Measurements from ENCODE around the gene LMBRD2.

Gene LMBRD2

DNA sequence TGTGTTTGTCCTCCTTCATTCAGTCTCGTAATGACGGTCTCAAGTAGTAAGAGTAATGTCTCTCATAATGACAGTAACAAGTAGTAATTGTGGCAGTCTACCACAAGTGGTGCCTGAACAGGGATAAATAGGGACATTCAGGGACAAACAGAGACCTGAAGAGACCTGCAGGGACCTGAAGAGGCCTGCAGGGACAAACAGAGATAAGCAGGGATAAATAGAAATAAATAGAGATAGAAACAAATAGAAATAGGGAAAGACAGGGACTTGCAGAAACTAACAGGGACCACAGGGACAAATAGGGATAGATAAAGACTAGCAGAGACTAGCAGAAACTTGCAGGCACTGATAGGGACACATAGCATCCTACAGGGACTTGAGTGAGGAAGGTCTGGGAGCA lies 92.9 kb downstream of the LMBRD2 start:
- Histone ChIP-seq H3K36me3 (ENCODE audit: insufficient read depth, low read length) (no peaks in the 10 kb centered on the region; the same call in 1 of the 2 replicates), H3K9ac (ENCODE audit: low read depth, low read length) (no peak overlapping the region), H3K4me1 (ENCODE audit: insufficient read depth, low read length) (no peaks in the 10 kb centered on the region), H3K9me3 (ENCODE audit: control insufficient read depth, insufficient read depth, low read length) (no peaks in the 10 kb centered on the region)

DNA sequence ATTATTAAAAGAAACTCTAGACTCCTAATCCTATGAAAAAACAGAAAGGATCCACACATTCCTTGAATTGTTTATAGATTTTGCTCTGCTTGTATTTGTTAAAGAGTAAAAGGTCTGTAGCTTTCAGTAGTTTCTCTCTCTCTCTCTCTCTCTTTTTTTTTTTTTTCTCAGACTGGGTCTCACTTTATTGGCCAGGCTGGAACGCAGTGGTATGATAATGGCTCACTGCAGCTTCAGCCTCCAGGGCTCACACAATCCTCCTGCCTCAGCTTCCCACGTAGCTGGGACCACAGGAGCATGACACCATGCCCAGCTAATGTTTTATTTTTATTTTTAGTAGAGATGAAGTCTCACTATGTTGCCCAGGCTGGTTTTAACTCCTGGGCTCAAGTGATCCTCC lies 94.3 kb downstream of the LMBRD2 start:
- no peaks in the 10 kb centered on the region for H3K9me3 ChIP-seq (ENCODE audit: control insufficient read depth, insufficient read depth, low read length)
- H3K4me1 ChIP-seq (ENCODE audit: insufficient read depth, low read length): no peaks in the 10 kb centered on the region
- H3K36me3 ChIP-seq (ENCODE audit: insufficient read depth, low read length): no peaks in the 10 kb centered on the region; the same call in 1 of the 2 replicates

DNA sequence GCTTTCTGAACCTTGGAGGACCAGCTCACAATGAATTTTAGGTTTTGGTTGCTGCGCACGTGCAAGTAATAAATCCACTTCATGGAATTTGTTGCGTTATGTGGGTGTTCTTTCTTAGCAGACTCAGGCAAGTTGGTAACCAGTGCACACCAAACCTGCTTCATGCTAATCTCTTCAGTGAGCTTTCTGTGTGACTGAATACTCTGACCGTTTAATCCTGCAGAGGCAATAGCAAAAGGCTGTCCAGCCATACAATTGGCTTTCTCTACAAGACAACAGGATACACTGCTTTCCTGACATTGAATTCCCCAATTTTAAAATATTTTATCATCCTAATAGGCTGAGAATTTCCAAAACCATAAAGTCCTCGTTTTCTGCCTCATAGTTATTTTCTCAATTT lies 95.3 kb downstream of the LMBRD2 start:
- Histone ChIP-seq H3K9ac (ENCODE audit: low read depth, low read length) (no peak overlapping the region), H3K4me1 (ENCODE audit: insufficient read depth, low read length) (no peaks in the 10 kb centered on the region), H3K9me3 (ENCODE audit: control insufficient read depth, insufficient read depth, low read length) (no peaks in the 10 kb centered on the region), H3K36me3 (ENCODE audit: insufficient read depth, low read length) (no peaks in the 10 kb centered on the region; the same call in 1 of the 2 replicates)

More for the DNA sequence above, 94.3 kb downstream of the LMBRD2 start:
- H3K9ac ChIP-seq (ENCODE audit: low read depth, low read length): no peak overlapping the region

DNA sequence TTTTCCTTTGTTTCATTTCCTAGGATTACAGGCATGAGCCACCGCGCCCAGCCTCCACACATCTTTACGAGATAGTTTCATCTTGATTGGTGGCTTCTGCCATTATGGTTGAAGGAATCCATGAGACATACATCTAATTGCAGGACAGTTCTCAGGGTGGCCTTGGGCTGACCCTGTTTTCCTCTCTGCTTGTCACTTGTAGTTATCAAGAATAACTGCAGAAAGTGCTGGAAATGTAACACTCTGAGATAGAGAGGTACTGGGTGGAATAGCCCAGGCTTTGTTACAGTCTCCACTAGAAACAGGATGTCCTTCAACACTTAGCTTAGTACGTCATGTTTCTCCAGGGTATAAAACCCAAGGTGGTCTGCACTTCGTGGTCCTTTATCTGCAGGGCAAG lies 95.7 kb downstream of the LMBRD2 start:
- Histone ChIP-seq H3K9ac (ENCODE audit: low read depth, low read length) (no peak overlapping the region), H3K4me1 (ENCODE audit: insufficient read depth, low read length) (no peaks in the 10 kb centered on the region), H3K9me3 (ENCODE audit: control insufficient read depth, insufficient read depth, low read length) (no peaks in the 10 kb centered on the region), H3K36me3 (ENCODE audit: insufficient read depth, low read length) (no peaks in the 10 kb centered on the region; the same call in 1 of the 2 replicates)

DNA sequence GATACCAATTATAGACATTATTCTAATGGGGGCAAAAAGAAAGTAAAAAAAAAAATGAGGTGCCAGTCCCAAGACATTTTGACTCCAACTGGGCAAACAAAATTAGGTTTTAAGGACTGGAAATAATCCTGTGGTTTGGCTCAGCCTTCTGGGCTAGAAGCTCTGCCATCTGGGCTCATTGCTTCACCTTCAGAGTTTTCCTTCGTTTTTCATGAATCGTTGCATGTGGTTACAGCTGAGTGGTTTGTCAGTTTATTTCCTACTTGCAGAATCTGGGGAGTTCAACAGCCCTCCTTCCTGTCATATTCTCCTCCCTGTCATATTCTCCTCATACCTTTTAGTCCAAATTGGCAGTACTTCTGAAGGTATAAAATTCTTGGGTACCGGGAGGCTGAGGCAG lies 97.0 kb downstream of the LMBRD2 start:
- Histone ChIP-seq H3K36me3 (ENCODE audit: insufficient read depth, low read length) (no peaks in the 10 kb centered on the region; the same call in 1 of the 2 replicates), H3K9ac (ENCODE audit: low read depth, low read length) (no peak overlapping the region), H3K4me1 (ENCODE audit: insufficient read depth, low read length) (no peaks in the 10 kb centered on the region), H3K9me3 (ENCODE audit: control insufficient read depth, insufficient read depth, low read length) (no peaks in the 10 kb centered on the region)

DNA sequence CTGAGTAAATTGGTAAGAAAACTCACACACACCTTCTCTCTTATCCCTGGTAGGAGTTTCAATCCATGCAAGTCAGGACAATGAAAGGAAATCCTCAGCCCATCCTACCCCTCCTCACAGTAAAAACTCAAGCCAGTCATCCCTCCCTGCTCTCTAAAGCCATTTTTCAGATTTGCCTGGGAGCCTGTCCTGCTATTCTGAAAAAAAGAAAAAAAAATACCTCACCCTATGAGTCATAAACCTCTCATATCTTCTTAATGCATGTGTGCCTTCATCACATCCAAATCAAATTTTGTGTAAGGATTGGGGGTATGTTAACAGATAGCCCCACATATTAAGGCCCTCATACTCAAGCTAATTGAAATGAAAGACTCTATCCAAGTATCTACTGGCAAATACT lies 99.1 kb downstream of the LMBRD2 start:
- Histone ChIP-seq H3K36me3 (ENCODE audit: insufficient read depth, low read length) (no peaks in the 10 kb centered on the region; the same call in 1 of the 2 replicates), H3K9me3 (ENCODE audit: control insufficient read depth, insufficient read depth, low read length) (no peaks in the 10 kb centered on the region), H3K4me1 (ENCODE audit: insufficient read depth, low read length) (no peaks in the 10 kb centered on the region), H3K9ac (ENCODE audit: low read depth, low read length) (no peak overlapping the region)

DNA sequence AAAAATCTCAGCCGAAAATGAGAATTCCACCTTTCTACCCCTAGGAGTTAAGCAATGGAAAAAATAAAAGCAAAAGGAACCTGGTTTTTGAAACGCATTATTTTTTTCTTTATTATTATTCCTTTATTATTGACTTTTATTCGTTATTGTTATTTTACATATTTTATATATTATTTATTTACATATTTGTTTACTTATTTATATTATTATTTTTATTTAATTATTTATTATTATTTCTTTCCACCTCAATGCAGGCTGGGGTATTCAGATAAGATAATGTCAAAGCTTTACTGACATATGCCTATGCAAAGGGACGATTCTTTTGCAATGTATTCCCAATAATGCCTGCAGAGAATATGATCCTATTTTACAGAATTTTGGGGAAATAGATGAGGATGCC lies 101.7 kb downstream of the LMBRD2 start:
- H3K36me3 ChIP-seq (ENCODE audit: insufficient read depth, low read length): no peaks in the 10 kb centered on the region
- H3K9ac ChIP-seq (ENCODE audit: low read depth, low read length): no peak overlapping the region
- H3K9me3 ChIP-seq (ENCODE audit: control insufficient read depth, insufficient read depth, low read length): no peaks in the 10 kb centered on the region
- no peaks in the 10 kb centered on the region for H3K4me1 ChIP-seq (ENCODE audit: insufficient read depth, low read length)

Data from ES-I3 (cell line).